A549 (cell line): ENCODE measurements around the gene THOC7. TPM values are rescaled to one million over a fixed set of nuclear protein-coding genes. Genes with fewer than 3 reads are reported as not detected.

Experiments used
- ATAC-seq, 2 experiments: fragments of 200-7000 bp in 1 of 2; fragments of >200 bp in 1 of 2; cut with Nextera tagmentation in 1 of 2; cut with Tn5 transposase in 1 of 2; 3 replicates each; pipeline versions ENCODE4 v1.8.0 to v1.9.1; 2018 to 2020; ENCODE audit warnings: mild to moderate bottlenecking in 1 of 2, moderate library complexity in 1 of 2
- CTCF ChIA-PET: fragments of 300-600 bp; sonication (Branson Sonifier 250); formaldehyde crosslinking; extraction: SDS; loops from one replicate; lab custom pipeline; 2021; ENCODE audit warnings: antibody characterized with exemption, inconsistent platforms; lab: Yijun Ruan, JAX
- POLR2A ChIA-PET: fragments of 350-600 bp; formaldehyde crosslinking; extraction: SDS; loops from one replicate; lab custom pipeline; 2021; ENCODE audit warnings: antibody characterized with exemption, inconsistent platforms; lab: Yijun Ruan, JAX
- DNase-seq, 2 experiments: peaks; one replicate each; pipeline versions ENCODE4 v3.0.0 to v3.0.0-alpha.2; 2011 to 2016; ENCODE audit warnings: low read depth in 1 of 2, low spot score in 1 of 2
- FAIRE-seq: peaks from 2 replicates; lab custom pipeline; 2011; peaks lifted over from hg19 to GRCh38; lab: Jason Lieb, UNC
- H3K27ac ChIP-seq, 2 experiments: fragments of >200 bp; sonication (Bioruptor Twin); formaldehyde crosslinking; 3 replicates each; pipeline ENCODE4 v1.5.1; 2016 to 2017
- H3K4me1 ChIP-seq: fragments of >200 bp; sonication (Bioruptor Twin); formaldehyde crosslinking; 3 replicates; pipeline ENCODE4 v1.6.1; 2016
- H3K4me2 ChIP-seq: fragments of >200 bp; sonication (Bioruptor Twin); formaldehyde crosslinking; 3 replicates; pipeline ENCODE4 v1.6.1; 2016
- H3K4me3 ChIP-seq: fragments of >200 bp; sonication (Bioruptor Twin); formaldehyde crosslinking; 3 replicates; pipeline ENCODE4 v1.5.1; 2016
- H3K9me3 ChIP-seq: fragments of >200 bp; sonication (Bioruptor Twin); formaldehyde crosslinking; 3 replicates; pipeline ENCODE4 v1.6.1; 2016
- CEBPB ChIP-seq, 2 experiments: fragments of >200 bp in 1 of 2; sonication (Bioruptor Twin) in 1 of 2; formaldehyde crosslinking in 1 of 2; IDR thresholded peaks; 2 replicates each; pipeline ENCODE4 v1.6.1; 2012 to 2016
- CHD4 ChIP-seq: fragments of 200-600 bp; sonication (generic); IDR thresholded peaks from 2 replicates; pipeline ENCODE4 v1.6.1; 2016; ENCODE audit warnings: antibody characterized with exemption, mild to moderate bottlenecking, borderline replicate concordance
- EP300 ChIP-seq, 2 experiments: fragments of >200 bp; sonication (Bioruptor Twin); formaldehyde crosslinking; IDR thresholded peaks; 2 replicates in 1 of 2; 3 replicates in 1 of 2; pipeline ENCODE4 v1.6.1; 2016 to 2017
- FOXS1 ChIP-seq: fragments of 250-450 bp; sonication (Bioruptor Pico); IDR thresholded peaks from 2 replicates; pipeline ENCODE4 v1.5.0; 2020; ENCODE audit warnings: mild to moderate bottlenecking, moderate library complexity
- JUN ChIP-seq, 2 experiments: fragments of >200 bp; sonication (Bioruptor Twin); formaldehyde crosslinking; IDR thresholded peaks; 2 replicates in 1 of 2; 3 replicates in 1 of 2; pipeline ENCODE4 v1.6.1; 2016 to 2017
- KDM1A ChIP-seq: fragments of 200-600 bp; sonication (generic); IDR thresholded peaks from 2 replicates; pipeline ENCODE4 v1.6.1; 2016; ENCODE audit warnings: low read depth, mild to moderate bottlenecking
- MYC ChIP-seq: IDR thresholded peaks from 2 replicates; pipeline ENCODE4 v1.6.1; 2012; ENCODE audit warnings: mild to moderate bottlenecking, inconsistent platforms, low read length, improper control_type of control experiment, borderline replicate concordance
- NPAS2 ChIP-seq: fragments of 250-450 bp; sonication (Bioruptor Pico); IDR thresholded peaks from 2 replicates; pipeline ENCODE4 v1.8.0; 2022; ENCODE audit warnings: mild to moderate bottlenecking, moderate library complexity, borderline replicate concordance
- POLR2A ChIP-seq: IDR thresholded peaks from 2 replicates; pipeline ENCODE4 v1.6.1; 2012; ENCODE audit warnings: mild to moderate bottlenecking, low read length
- RAD21 ChIP-seq, 2 experiments: fragments of >200 bp in 1 of 2; sonication (Bioruptor Twin) in 1 of 2; formaldehyde crosslinking in 1 of 2; IDR thresholded peaks in 1 of 2; conservative IDR thresholded peaks in 1 of 2; 2 replicates in 1 of 2; 3 replicates in 1 of 2; pipeline ENCODE4 v1.6.1; 2012 to 2018; ENCODE audit warnings: inconsistent platforms in 1 of 2
- RFX5 ChIP-seq: fragments of 450-650 bp; IDR thresholded peaks from 2 replicates; pipeline ENCODE4 v1.7.1; 2014; ENCODE audit warnings: antibody characterized with exemption, mild to moderate bottlenecking, moderate library complexity
- RNF2 ChIP-seq: fragments of 200-600 bp; sonication (generic); IDR thresholded peaks from 2 replicates; pipeline ENCODE4 v1.6.1; 2016; ENCODE audit warnings: low read depth, mild to moderate bottlenecking, antibody characterized with exemption, moderate library complexity, borderline replicate concordance
- SMC3 ChIP-seq: fragments of >200 bp; sonication (Bioruptor Twin); formaldehyde crosslinking; IDR thresholded peaks from 3 replicates; pipeline ENCODE4 v1.6.1; 2018; ENCODE audit warnings: inconsistent platforms
- TFCP2L1 ChIP-seq: fragments of 250-450 bp; sonication (Bioruptor Pico); IDR thresholded peaks from 2 replicates; pipeline ENCODE4 v1.5.0; 2021; ENCODE audit warnings: mild to moderate bottlenecking
- ZNF302 ChIP-seq: fragments of 250-450 bp; sonication (Bioruptor Pico); IDR thresholded peaks from 2 replicates; pipeline ENCODE4 v1.9.0; 2021; ENCODE audit warnings: inconsistent platforms, mild to moderate bottlenecking, moderate library complexity
- WGBS: methylation state at CpG from one replicate; pipeline ENCODE4 v1.1.6; 2017; ENCODE audit errors: missing lambda C conversion rate; 5-methylcytosine and 5-hydroxymethylcytosine counted together
- polyA plus RNA-seq, 4 experiments: library from polyadenylated mRNA; depleted of rRNA in 3 of 4; stranded (reverse); fragments of >200 nt; fragmentation: RNase III in 1 of 4; extraction: RNeasy Plus Mini Kit Qiagen cat#74134 plus additional on column Dnase treatment in 1 of 4; gene quantifications; 2 replicates in 3 of 4; 3 replicates in 1 of 4; pipeline ENCODE4 v1.2.3, GENCODE V29; 2011 to 2017
- TF ChIP-seq, protein P1 (sequence below): IDR thresholded peaks from 2 replicates; pipeline ENCODE4 v1.6.1; 2012
- TF ChIP-seq, protein P2 (sequence below): fragments of 150-350 bp; IDR thresholded peaks from 2 replicates; pipeline ENCODE4 v1.6.1; 2014; ENCODE audit warnings: low read depth, mild to moderate bottlenecking, low read length
- TF ChIP-seq, protein P3 (sequence below): fragments of >200 bp; sonication (Bioruptor Twin); formaldehyde crosslinking; IDR thresholded peaks from 2 replicates; pipeline ENCODE4 v1.6.1; 2016
- TF ChIP-seq, protein P4 (sequence below): fragments of >200 bp; sonication (Bioruptor Twin); formaldehyde crosslinking; IDR thresholded peaks from 3 replicates; pipeline ENCODE4 v1.5.1; 2016
- TF ChIP-seq, protein P5 (sequence below): fragments of >200 bp; sonication (Bioruptor Twin); formaldehyde crosslinking; IDR thresholded peaks from 3 replicates; pipeline ENCODE4 v1.6.1; 2016
- TF ChIP-seq, protein P6 (sequence below): fragments of 250-450 bp; sonication (Bioruptor Pico); IDR thresholded peaks from 2 replicates; pipeline ENCODE4 v1.5.0; 2020; ENCODE audit warnings: low read depth, mild to moderate bottlenecking, moderate library complexity

The THOC7 gene
- polyA plus RNA-seq, 2 of the 4 experiments (the other 2 are of a cell fraction): 65.2 to 71.7 TPM

DNA sequence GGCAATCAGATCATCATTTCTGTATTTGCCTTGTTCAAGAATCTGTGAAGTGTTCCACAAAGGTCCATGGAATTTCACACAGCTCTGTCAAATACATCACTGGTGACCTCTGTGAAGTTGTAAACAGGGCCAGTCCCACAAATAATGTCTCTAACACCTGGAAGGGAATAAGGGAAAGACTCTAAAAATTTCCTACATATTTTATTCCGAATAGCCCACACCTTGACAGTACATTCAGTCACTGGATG lies 44.5 kb downstream of the THOC7 start, which contains the start of gene C3orf49 (continued):
- TF ChIP-seq, protein P1, sequence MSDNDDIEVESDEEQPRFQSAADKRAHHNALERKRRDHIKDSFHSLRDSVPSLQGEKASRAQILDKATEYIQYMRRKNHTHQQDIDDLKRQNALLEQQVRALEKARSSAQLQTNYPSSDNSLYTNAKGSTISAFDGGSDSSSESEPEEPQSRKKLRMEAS: no peak
- TF ChIP-seq, protein P2, sequence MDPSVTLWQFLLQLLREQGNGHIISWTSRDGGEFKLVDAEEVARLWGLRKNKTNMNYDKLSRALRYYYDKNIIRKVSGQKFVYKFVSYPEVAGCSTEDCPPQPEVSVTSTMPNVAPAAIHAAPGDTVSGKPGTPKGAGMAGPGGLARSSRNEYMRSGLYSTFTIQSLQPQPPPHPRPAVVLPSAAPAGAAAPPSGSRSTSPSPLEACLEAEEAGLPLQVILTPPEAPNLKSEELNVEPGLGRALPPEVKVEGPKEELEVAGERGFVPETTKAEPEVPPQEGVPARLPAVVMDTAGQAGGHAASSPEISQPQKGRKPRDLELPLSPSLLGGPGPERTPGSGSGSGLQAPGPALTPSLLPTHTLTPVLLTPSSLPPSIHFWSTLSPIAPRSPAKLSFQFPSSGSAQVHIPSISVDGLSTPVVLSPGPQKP: no peak
- TF ChIP-seq, protein P3, sequence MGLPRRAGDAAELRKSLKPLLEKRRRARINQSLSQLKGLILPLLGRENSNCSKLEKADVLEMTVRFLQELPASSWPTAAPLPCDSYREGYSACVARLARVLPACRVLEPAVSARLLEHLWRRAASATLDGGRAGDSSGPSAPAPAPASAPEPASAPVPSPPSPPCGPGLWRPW: no peak
- TF ChIP-seq MYC: no peak
- no peak for TF ChIP-seq CEBPB (IDR thresholded peaks at IDR 0.05)
- TF ChIP-seq KDM1A: no peak
- no peak for TF ChIP-seq EP300 (IDR thresholded peaks at IDR 0.05)
- TF ChIP-seq FOXS1: no peak
- no peak for TF ChIP-seq JUN (IDR thresholded peaks at IDR 0.05)

DNA sequence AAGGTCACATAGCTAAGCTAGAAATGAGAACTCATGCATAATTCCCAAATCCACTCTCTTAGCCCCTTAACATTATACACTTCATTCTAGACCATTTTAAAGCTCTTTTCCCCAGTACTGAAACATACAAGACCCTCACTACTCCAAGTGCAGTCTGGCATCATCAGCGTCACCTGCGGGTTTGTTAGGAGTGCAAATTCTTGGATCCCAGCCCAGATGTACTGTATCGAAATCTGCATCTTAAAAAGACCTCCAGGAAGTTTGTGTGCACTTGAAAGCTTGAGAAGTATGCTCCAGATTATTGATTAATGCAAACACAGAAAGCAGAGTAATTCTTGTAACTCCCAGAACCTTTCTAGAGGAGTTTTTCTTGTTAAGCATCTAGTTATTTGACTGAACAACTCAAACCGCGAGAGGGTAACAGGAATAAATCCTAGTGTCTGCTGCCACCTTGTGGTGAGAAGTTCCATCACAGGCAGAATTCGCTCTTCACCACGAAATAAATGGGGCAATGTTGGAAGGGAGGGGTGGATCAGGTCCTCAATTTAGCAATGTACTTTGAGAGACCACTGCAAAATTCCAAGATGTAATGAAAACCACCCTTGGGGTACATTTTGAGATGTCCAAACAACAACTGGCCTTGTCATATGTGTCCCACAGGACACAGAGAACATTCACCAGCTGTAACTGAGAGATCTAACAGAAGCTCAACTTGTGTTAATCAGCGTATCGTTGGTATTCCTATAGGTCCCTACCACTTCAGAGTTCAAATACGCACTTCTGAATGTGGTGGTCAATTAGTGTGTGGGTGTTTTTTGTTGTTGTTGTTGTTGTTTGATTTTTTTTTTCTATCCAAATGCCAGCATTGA lies 45.1 kb downstream of the THOC7 start:
- WGBS: 40% methylated on average over 10 of the region's 10 CpGs
- Histone ChIP-seq H3K4me3 (no peak overlapping the region), H3K9me3 (no peaks in the 10 kb centered on the region), H3K27ac (no peak overlapping the region), H3K4me1 (no peaks in the 10 kb centered on the region), H3K4me2 (no peak overlapping the region)
- TF ChIP-seq ZNF302 (CRISPR knock-in tag): no peak
- peak; percentile 68 to 73 for TF ChIP-seq RAD21 (conservative IDR thresholded peaks at IDR 0.05 in 1 of 2, IDR thresholded peaks at IDR 0.05 in 1 of 2)
- TF ChIP-seq SMC3: peak; percentile 57; the same call in 2 of the 3 replicates
- TF ChIP-seq, protein P4, sequence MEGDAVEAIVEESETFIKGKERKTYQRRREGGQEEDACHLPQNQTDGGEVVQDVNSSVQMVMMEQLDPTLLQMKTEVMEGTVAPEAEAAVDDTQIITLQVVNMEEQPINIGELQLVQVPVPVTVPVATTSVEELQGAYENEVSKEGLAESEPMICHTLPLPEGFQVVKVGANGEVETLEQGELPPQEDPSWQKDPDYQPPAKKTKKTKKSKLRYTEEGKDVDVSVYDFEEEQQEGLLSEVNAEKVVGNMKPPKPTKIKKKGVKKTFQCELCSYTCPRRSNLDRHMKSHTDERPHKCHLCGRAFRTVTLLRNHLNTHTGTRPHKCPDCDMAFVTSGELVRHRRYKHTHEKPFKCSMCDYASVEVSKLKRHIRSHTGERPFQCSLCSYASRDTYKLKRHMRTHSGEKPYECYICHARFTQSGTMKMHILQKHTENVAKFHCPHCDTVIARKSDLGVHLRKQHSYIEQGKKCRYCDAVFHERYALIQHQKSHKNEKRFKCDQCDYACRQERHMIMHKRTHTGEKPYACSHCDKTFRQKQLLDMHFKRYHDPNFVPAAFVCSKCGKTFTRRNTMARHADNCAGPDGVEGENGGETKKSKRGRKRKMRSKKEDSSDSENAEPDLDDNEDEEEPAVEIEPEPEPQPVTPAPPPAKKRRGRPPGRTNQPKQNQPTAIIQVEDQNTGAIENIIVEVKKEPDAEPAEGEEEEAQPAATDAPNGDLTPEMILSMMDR: peak; percentile 71
- peak; percentile 13 for FAIRE-seq
- CTCF ChIA-PET: interaction anchor here (0.6 to 9.2 kb wide), 21 partner anchors 8 to 1150 kb away, joined by 3 to 115 read pairs (median 3); no protein-coding TSS in a partner anchor
- POLR2A ChIA-PET: no interaction called here
- peak; percentile 17 to 33 for DNase-seq
- peak; percentile 59 to 85; a peak in 4 of 6 replicates for ATAC-seq

DNA sequence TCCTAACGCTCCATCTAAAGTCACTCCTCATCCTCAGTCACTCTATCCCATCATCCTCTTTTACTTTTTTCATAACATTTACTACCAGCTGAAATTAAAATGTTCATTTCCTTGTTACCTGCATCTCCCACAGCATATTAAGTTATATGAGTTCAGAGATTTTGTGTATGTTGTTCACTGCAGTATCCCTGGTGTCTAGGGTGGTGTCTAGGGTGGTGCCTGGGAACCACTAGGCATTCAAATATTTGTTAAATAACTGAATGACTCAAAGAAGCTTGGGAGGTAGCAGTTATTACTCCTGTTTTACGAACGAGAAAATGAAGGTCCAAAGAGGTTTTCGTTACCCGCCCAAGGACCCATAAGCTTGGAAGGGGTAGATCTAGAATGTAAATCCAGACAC lies 46.4 kb downstream of the THOC7 start:
- ChIA-PET POLR2A (no interaction called here), CTCF (interaction anchor here (1.6 to 9.2 kb wide), 5 partner anchors 9 to 467 kb away, joined by 3 to 115 read pairs (median 12); no protein-coding TSS in a partner anchor)
- no peak overlapping the region for H3K4me2 ChIP-seq
- TF ChIP-seq TFCP2L1 (CRISPR knock-in tag) (no peak), RNF2 (no peak), RFX5 (no peak), ZNF302 (CRISPR knock-in tag) (no peak), POLR2A (no peak), NPAS2 (CRISPR knock-in tag) (no peak), CHD4 (no peak)
- TF ChIP-seq, protein P5, sequence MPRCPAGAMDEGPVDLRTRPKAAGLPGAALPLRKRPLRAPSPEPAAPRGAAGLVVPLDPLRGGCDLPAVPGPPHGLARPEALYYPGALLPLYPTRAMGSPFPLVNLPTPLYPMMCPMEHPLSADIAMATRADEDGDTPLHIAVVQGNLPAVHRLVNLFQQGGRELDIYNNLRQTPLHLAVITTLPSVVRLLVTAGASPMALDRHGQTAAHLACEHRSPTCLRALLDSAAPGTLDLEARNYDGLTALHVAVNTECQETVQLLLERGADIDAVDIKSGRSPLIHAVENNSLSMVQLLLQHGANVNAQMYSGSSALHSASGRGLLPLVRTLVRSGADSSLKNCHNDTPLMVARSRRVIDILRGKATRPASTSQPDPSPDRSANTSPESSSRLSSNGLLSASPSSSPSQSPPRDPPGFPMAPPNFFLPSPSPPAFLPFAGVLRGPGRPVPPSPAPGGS: no peak
- TF ChIP-seq, protein P6, sequence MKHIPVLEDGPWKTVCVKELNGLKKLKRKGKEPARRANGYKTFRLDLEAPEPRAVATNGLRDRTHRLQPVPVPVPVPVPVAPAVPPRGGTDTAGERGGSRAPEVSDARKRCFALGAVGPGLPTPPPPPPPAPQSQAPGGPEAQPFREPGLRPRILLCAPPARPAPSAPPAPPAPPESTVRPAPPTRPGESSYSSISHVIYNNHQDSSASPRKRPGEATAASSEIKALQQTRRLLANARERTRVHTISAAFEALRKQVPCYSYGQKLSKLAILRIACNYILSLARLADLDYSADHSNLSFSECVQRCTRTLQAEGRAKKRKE (CRISPR knock-in tag): no peak
- TF ChIP-seq, protein P3: no peak
- TF ChIP-seq, all 56 proteins: peak for 0
- no peaks in the 10 kb centered on the region for H3K4me1 ChIP-seq
- 85% methylated on average over 5 of the region's 5 CpGs for WGBS
- no peak overlapping the region for H3K27ac ChIP-seq
- H3K9me3 ChIP-seq: no peaks in the 10 kb centered on the region
- FAIRE-seq (no peak), DNase-seq (no peak), ATAC-seq (no peak)
- H3K4me3 ChIP-seq: no peak overlapping the region
